B cell (primary cell): Measurements from ENCODE around the gene C9orf43.
"Not testable (repeated sequence)": the region's sequence is repeated elsewhere in the genome, so short reads cannot be mapped to it uniquely, and the experiment has no call there.

Experiments used
- CTCF ChIP-seq: fragments of 200-600 bp; IDR thresholded peaks from one replicate; pipeline ENCODE4 v1.8.0; 2022; ENCODE audit warnings: antibody characterized with exemption, mild to moderate bottlenecking
- EZH2 ChIP-seq: IDR thresholded peaks from 2 replicates; pipeline ENCODE4 v1.6.1; 2012; ENCODE audit warnings: borderline replicate concordance, low read depth, mild to moderate bottlenecking, moderate library complexity, low read length; ENCODE audit not compliant: insufficient read depth, poor library complexity, severe bottlenecking

GRCh38 chr9:113406873-113407511 lies 3.6 kb upstream of the C9orf43 start:
- peak; percentile 77 for TF ChIP-seq CTCF
- TF ChIP-seq EZH2 = not testable (repeated sequence)
